Spleen (tissue), 11 donors: Measurements from ENCODE around the gene PADI6. TPM values are rescaled to one million over a fixed set of nuclear protein-coding genes. Genes with fewer than 3 reads are reported as not detected.
A peak's percentile ranks its signal among the peaks of the same experiment; 100 is the strongest.

ENCODE experiments used
- DNase-seq: peaks from one replicate; pipeline ENCODE4 v3.0.0-alpha.2; 2020
- H3K27ac ChIP-seq, 8 donors: fragments of 200-600 bp; sonication (generic) in 7 of 8; 1 replicate in 4 of 8; 2 replicates in 4 of 8; pipeline versions ENCODE4 v1.5.0 to v1.8.0; 2016 to 2021; ENCODE audit warnings: inconsistent platforms in 4 of 8, mild to moderate bottlenecking in 4 of 8, moderate library complexity in 1 of 8
- H3K27me3 ChIP-seq, 7 donors: fragments of 200-600 bp; sonication (generic) in 6 of 7; replicated peaks in 1 of 7; 1 replicate in 4 of 7; 2 replicates in 3 of 7; pipeline versions ENCODE4 v1.5.0 to v1.8.0; 2016 to 2021; ENCODE audit warnings: inconsistent platforms in 3 of 7, mild to moderate bottlenecking in 1 of 7
- H3K36me3 ChIP-seq, 6 donors: fragments of 200-600 bp; sonication (generic) in 5 of 6; 1 replicate in 4 of 6; 2 replicates in 2 of 6; pipeline versions ENCODE4 v1.5.0 to v1.8.0; 2016 to 2021; ENCODE audit warnings: inconsistent platforms in 2 of 6
- H3K4me1 ChIP-seq, 6 donors: fragments of 200-600 bp; sonication (generic) in 5 of 6; 1 replicate in 3 of 6; 2 replicates in 3 of 6; pipeline versions ENCODE4 v1.5.0 to v1.8.0; 2016 to 2021; ENCODE audit warnings: inconsistent platforms in 3 of 6
- H3K4me3 ChIP-seq, 8 donors: fragments of 200-600 bp; sonication (generic) in 7 of 8; 1 replicate in 4 of 8; 2 replicates in 4 of 8; pipeline versions ENCODE4 v1.5.0 to v1.8.0; 2016 to 2021; ENCODE audit warnings: inconsistent platforms in 4 of 8, mild to moderate bottlenecking in 4 of 8, moderate library complexity in 2 of 8
- H3K9me3 ChIP-seq, 8 donors: fragments of 200-600 bp; sonication (generic) in 7 of 8; 1 replicate in 4 of 8; 2 replicates in 4 of 8; pipeline versions ENCODE4 v1.5.0 to v1.8.0; 2016 to 2021; ENCODE audit warnings: inconsistent platforms in 4 of 8
- POLR2A ChIP-seq, 3 donors: fragments of 450-650 bp; IDR thresholded peaks; one replicate each; pipeline ENCODE4 v1.5.1; 2017; ENCODE audit warnings: antibody characterized with exemption in 3 of 3, mild to moderate bottlenecking in 1 of 3
- POLR2AphosphoS5 ChIP-seq, 3 donors: sonication (generic); formaldehyde crosslinking; IDR thresholded peaks; one replicate each; pipeline ENCODE4 v1.5.1; 2017; ENCODE audit warnings: antibody characterized with exemption in 3 of 3
- WGBS, 5 donors: extraction: QIAGEN DNeasy Blood & Tissue Kit in 3 of 5; methylation state at CpG; one replicate each; pipeline versions ENCODE4 v1.1.5 to v1.1.7; 2013 to 2018; 5-methylcytosine and 5-hydroxymethylcytosine counted together
- intact Hi-C: fragments of 100-400 bp; cut with DNase I; formaldehyde crosslinking; loops from one replicate; pipeline ENCODE4 v1.15.0; 2023; ENCODE audit warnings: low total_unique reads
- polyA plus RNA-seq, 3 donors: library from polyadenylated mRNA; stranded (reverse); fragments of 200-250 nt; gene quantifications; one replicate each; pipeline ENCODE4 v1.2.1, GENCODE V29; 2013
- total RNA-seq, 7 donors: library from RNA; depleted of rRNA in 3 of 7; stranded (reverse); fragments of >200 nt in 3 of 7; fragmentation: NEBNext Ultra II Directional in 4 of 7; extraction: Animal tissue kit (Norgen Biotek cat#: 25700) in 4 of 7; gene quantifications; one replicate each; pipeline versions ENCODE4 v1.1.0 to v1.2.1, GENCODE V29; 2016 to 2021
- TF ChIP-seq, protein P1 (sequence below), 11 experiments: fragments of 200-600 bp in 7 of 11; fragments of 450-650 bp in 4 of 11; sonication (generic) in 4 of 11; IDR thresholded peaks in 8 of 11; conservative IDR thresholded peaks in 3 of 11; 1 replicate in 7 of 11; 2 replicates in 4 of 11; pipeline versions ENCODE4 v1.4.0 to v1.8.0; 2016 to 2021; ENCODE audit warnings: antibody characterized with exemption in 11 of 11, inconsistent platforms in 4 of 11, mild to moderate bottlenecking in 1 of 11
- donor health status: healthy with polysubstance abuse.
- donor health status: DM: no; HTN: no; CAD: no; lungs with moderate emphysema.
- donor health status: DM: no; HTN: no; CAD: no.
- donor health status: Bipolar disorder and iron deficiency.
- donor health status: healthy.
- donor health status: DM: no; HTN: no; CAD: no.
- donor health status: DM: yes; HTN: yes; CAD: no.

Gene PADI6
- total and polyA plus RNA-seq, 10 donors, result 0.14 TPM; not detected in 9

DNA sequence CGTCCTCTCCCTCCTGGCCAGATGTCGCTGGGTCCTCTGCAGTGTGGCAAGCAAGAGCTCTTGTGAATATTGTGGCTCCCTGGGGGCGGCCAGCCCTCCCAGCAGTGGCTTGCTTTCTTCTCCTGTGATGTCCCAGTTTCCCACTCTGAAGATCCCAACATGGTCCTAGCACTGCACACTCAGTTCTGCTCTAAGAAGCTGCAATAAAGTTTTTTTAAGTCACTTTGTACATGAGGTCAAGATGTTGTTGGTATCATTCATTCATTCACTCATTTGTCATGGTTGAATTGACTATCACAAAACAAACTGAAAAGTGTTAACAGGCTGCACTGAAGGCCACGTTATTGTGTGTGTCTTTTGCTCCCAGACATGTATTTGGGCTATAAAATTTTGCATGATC lies 8.2 kb upstream of the PADI6 start:
- H3K4me1 ChIP-seq, result peaks cover 0 to 10% (median 0%) of the 10 kb centered on the region in 6 donors
- WGBS, 5 donors, result 75 to 93% (median 84%) methylated on average over 4 of the region's 4 CpGs
- peaks cover 0 to 32% (median 0%) of the 10 kb centered on the region in 7 donors for H3K27me3 ChIP-seq
- H3K9me3 ChIP-seq, result peaks cover 0 to 3% (median 0%) of the 10 kb centered on the region in 8 donors
- no peak overlapping the region for H3K27ac ChIP-seq
- H3K36me3 ChIP-seq, result peaks cover 0 to 50% (median 4%) of the 10 kb centered on the region in 6 donors
- TF ChIP-seq POLR2A (IDR thresholded peaks at IDR 0.05), result no peak
- TF ChIP-seq, protein P1, sequence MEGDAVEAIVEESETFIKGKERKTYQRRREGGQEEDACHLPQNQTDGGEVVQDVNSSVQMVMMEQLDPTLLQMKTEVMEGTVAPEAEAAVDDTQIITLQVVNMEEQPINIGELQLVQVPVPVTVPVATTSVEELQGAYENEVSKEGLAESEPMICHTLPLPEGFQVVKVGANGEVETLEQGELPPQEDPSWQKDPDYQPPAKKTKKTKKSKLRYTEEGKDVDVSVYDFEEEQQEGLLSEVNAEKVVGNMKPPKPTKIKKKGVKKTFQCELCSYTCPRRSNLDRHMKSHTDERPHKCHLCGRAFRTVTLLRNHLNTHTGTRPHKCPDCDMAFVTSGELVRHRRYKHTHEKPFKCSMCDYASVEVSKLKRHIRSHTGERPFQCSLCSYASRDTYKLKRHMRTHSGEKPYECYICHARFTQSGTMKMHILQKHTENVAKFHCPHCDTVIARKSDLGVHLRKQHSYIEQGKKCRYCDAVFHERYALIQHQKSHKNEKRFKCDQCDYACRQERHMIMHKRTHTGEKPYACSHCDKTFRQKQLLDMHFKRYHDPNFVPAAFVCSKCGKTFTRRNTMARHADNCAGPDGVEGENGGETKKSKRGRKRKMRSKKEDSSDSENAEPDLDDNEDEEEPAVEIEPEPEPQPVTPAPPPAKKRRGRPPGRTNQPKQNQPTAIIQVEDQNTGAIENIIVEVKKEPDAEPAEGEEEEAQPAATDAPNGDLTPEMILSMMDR (IDR thresholded peaks at IDR 0.05 in 8 of 11, conservative IDR thresholded peaks at IDR 0.05 in 3 of 11), result no peak
- no peak for TF ChIP-seq POLR2AphosphoS5 (IDR thresholded peaks at IDR 0.05)
- no peak overlapping the region for H3K4me3 ChIP-seq
- no peak for DNase-seq
- intact Hi-C loops, result no loop called here

- Histone ChIP-seq H3K4me3 (peak overlapping the region in 1 of 8 donors; percentile 11), H3K36me3 (peaks cover 0 to 35% (median 0%) of the 10 kb centered on the region in 6 donors), H3K27me3 (peaks cover 0 to 38% (median 0%) of the 10 kb centered on the region in 7 donors), H3K9me3 (peaks cover 0 to 3% (median 0%) of the 10 kb centered on the region in 8 donors), H3K4me1 (peaks cover 0 to 10% (median 0%) of the 10 kb centered on the region in 6 donors), H3K27ac (peak overlapping the region in 4 of 8 donors; percentile 38 to 72 (median 58))
- peak in 1 of 3 donors; percentile 37 for TF ChIP-seq POLR2AphosphoS5 (IDR thresholded peaks at IDR 0.05)
- TF ChIP-seq, protein P1 (IDR thresholded peaks at IDR 0.05 in 8 of 11, conservative IDR thresholded peaks at IDR 0.05 in 3 of 11), result no peak
- DNase-seq, result no peak
- WGBS, 5 donors, result 21 to 48% (median 30%) methylated on average over 3 of the region's 3 CpGs
- intact Hi-C loops, result no loop called here
These were observed 6.7 kb upstream of the PADI6 start for GRCh38 chr1:17365293-17365692.

DNA sequence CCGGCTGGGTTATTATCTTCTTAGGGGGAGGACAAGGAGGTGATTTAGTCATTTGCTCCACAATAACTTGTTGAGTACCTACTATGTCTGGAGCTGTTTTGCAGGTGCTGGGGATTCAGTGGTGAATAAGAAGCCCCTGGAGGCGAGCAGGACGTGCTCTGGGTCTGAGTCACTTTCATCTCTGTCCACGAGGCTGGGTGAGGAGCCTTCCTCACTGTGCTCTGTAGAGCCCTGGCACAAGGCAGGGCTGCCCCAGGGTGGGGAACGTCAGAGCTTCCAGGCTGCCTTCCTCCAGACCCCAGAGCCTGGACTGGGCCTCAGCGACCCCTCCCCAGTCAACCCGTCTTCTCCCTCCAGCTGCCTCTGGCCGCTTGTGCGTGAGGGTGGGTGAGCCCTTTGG lies 2.5 kb upstream of the PADI6 start:
- H3K36me3 ChIP-seq, result no peaks in the 10 kb centered on the region
- WGBS, 5 donors, result 60 to 78% (median 70%) methylated on average over 6 to 9 of the region's 9 CpGs
- H3K9me3 ChIP-seq, result peaks cover 0 to 2% (median 0%) of the 10 kb centered on the region in 8 donors
- intact Hi-C loops, result no loop called here
- TF ChIP-seq POLR2A (IDR thresholded peaks at IDR 0.05) (no peak), POLR2AphosphoS5 (IDR thresholded peaks at IDR 0.05) (no peak)
- TF ChIP-seq, protein P1 (IDR thresholded peaks at IDR 0.05 in 8 of 11, conservative IDR thresholded peaks at IDR 0.05 in 3 of 11), result no peak
- H3K27me3 ChIP-seq, result peaks cover 0 to 37% (median 0%) of the 10 kb centered on the region in 7 donors
- no peak overlapping the region for H3K4me3 ChIP-seq
- H3K4me1 ChIP-seq, result peaks cover 0 to 10% (median 0%) of the 10 kb centered on the region in 6 donors
- DNase-seq, result no peak
- no peak overlapping the region for H3K27ac ChIP-seq

- DNase-seq, result no peak
- Histone ChIP-seq H3K27me3 (peaks cover 0 to 36% (median 0%) of the 10 kb centered on the region in 7 donors), H3K27ac (no peak overlapping the region), H3K4me3 (no peak overlapping the region), H3K9me3 (no peaks in the 10 kb centered on the region), H3K4me1 (peaks cover 0 to 2% (median 0%) of the 10 kb centered on the region in 6 donors), H3K36me3 (no peaks in the 10 kb centered on the region)
- TF ChIP-seq, protein P1 (IDR thresholded peaks at IDR 0.05 in 8 of 11, conservative IDR thresholded peaks at IDR 0.05 in 3 of 11), result peak in 1 of 11 experiments; percentile 9
- no peak for TF ChIP-seq POLR2A (IDR thresholded peaks at IDR 0.05)
- 43 to 54% (median 50%) methylated on average over 2 of the region's 2 CpGs for WGBS, 5 donors
- intact Hi-C loops, result no loop called here
These were observed 1.4 kb upstream of the PADI6 start for GRCh38 chr1:17370618-17371017.
